Body of pancreas (tissue), 4 donors: ENCODE measurements around the gene NAP1L1. TPM values are rescaled to one million over a fixed set of nuclear protein-coding genes. Genes with fewer than 3 reads are reported as not detected.

Source experiments
- ATAC-seq: fragments of 150-250 bp; one replicate; pipeline ENCODE4 v1.9.1; 2016
- DNase-seq, 4 donors: peaks; one replicate each; pipeline ENCODE4 v3.0.0-alpha.2; 2019
- H3K27ac ChIP-seq, 4 donors: fragments of 200-600 bp; sonication (generic); 1 replicate in 3 of 4; 2 replicates in 1 of 4; pipeline versions ENCODE4 v1.5.1 to v1.6.1; 2016 to 2019; ENCODE audit warnings: mild to moderate bottlenecking in 1 of 4, mixed read lengths in 1 of 4, moderate library complexity in 1 of 4
- H3K27me3 ChIP-seq, 2 donors: fragments of 200-600 bp; sonication (generic); one replicate each; pipeline ENCODE4 v1.6.0; 2016; ENCODE audit warnings: mild to moderate bottlenecking in 1 of 2
- H3K36me3 ChIP-seq, 2 donors: fragments of 200-600 bp; sonication (generic); replicated peaks in 1 of 2; 2 replicates each; pipeline ENCODE4 v1.5.1; 2016; ENCODE audit warnings: low read depth in 2 of 2; ENCODE audit not compliant: insufficient read depth in 1 of 2
- H3K4me1 ChIP-seq: fragments of 200-600 bp; sonication (generic); one replicate; pipeline ENCODE4 v1.6.0; 2016
- H3K4me3 ChIP-seq, 2 donors: fragments of 200-600 bp; sonication (generic); 1 replicate in 1 of 2; 2 replicates in 1 of 2; pipeline ENCODE4 v1.5.1; 2016 to 2019
- H3K9me3 ChIP-seq, 3 donors: fragments of 200-600 bp; sonication (generic); 1 replicate in 2 of 3; 2 replicates in 1 of 3; pipeline ENCODE4 v1.5.1; 2016
- CTCF ChIP-seq, 7 experiments: fragments of 450-650 bp in 4 of 7; fragments of 200-600 bp in 3 of 7; sonication (generic) in 3 of 7; IDR thresholded peaks; one replicate each; pipeline ENCODE4 v1.5.1; 2016 to 2019; ENCODE audit warnings: antibody characterized with exemption in 7 of 7
- POLR2A ChIP-seq, 3 donors: fragments of 450-650 bp; IDR thresholded peaks; one replicate each; pipeline ENCODE4 v1.6.1; 2016; ENCODE audit warnings: antibody characterized with exemption in 3 of 3, mild to moderate bottlenecking in 2 of 3
- WGBS, 2 donors: methylation state at CpG; one replicate each; pipeline ENCODE4 v1.1.5; 2017; 5-methylcytosine and 5-hydroxymethylcytosine counted together
- intact Hi-C: fragments of 100-400 bp; cut with DNase I; formaldehyde crosslinking; loops from one replicate; pipeline ENCODE4 v1.15.1; 2023
- total RNA-seq, 2 donors: library from RNA; depleted of rRNA; stranded (reverse); fragments of >200 nt; gene quantifications; one replicate each; pipeline ENCODE4 v1.1.0, GENCODE V29; 2016

The NAP1L1 gene
- total RNA-seq, 2 donors from 2014 or later: 151 to 275 TPM

GRCh38 chr12:76020281-76020680 lies 64.2 kb downstream of the NAP1L1 start:
- no peak overlapping the region for H3K4me3 ChIP-seq
- no peaks in the 10 kb centered on the region for H3K27me3 ChIP-seq
- TF ChIP-seq CTCF (IDR thresholded peaks at IDR 0.05) (no peak), POLR2A (IDR thresholded peaks at IDR 0.05) (no peak)
- intact Hi-C loops: no loop called here
- ATAC-seq: peak; percentile 27
- H3K4me1 ChIP-seq: peaks cover 7% of the 10 kb centered on the region
- no peaks in the 10 kb centered on the region for H3K9me3 ChIP-seq
- peak in 1 of 4 donors; percentile 38 for DNase-seq
- no peaks in the 10 kb centered on the region for H3K36me3 ChIP-seq
- H3K27ac ChIP-seq: peak overlapping the region in 2 of 4 donors; percentile 19 to 61
- 68 to 87% methylated on average over 5 of the region's 5 CpGs for WGBS, 2 donors

- peaks cover 7% of the 10 kb centered on the region for H3K4me1 ChIP-seq
- intact Hi-C loops: no loop called here
- H3K9me3 ChIP-seq: no peaks in the 10 kb centered on the region
- no peaks in the 10 kb centered on the region for H3K36me3 ChIP-seq
- no peak for TF ChIP-seq POLR2A (IDR thresholded peaks at IDR 0.05)
- TF ChIP-seq CTCF (IDR thresholded peaks at IDR 0.05): no peak
- no peaks in the 10 kb centered on the region for H3K27me3 ChIP-seq
- H3K4me3 ChIP-seq: no peak overlapping the region
- WGBS, 2 donors: 64 to 70% methylated on average over 1 of the region's 1 CpG
- peak; percentile 37 for ATAC-seq
- DNase-seq: no peak
- H3K27ac ChIP-seq: no peak overlapping the region
Measured at GRCh38 chr12:76018672-76019071, 65.8 kb downstream of the NAP1L1 start.

- no peak for DNase-seq
- intact Hi-C loops: no loop called here
- no peak for ATAC-seq
Measured at GRCh38 chr12:76018111-76018510, 66.4 kb downstream of the NAP1L1 start.

GRCh38 chr12:76014007-76014406 lies 70.5 kb downstream of the NAP1L1 start:
- ATAC-seq (no peak), DNase-seq (no peak)
- H3K4me3 ChIP-seq: no peak overlapping the region
- TF ChIP-seq CTCF (IDR thresholded peaks at IDR 0.05) (no peak), POLR2A (IDR thresholded peaks at IDR 0.05) (no peak)
- peaks cover 5% of the 10 kb centered on the region for H3K4me1 ChIP-seq
- H3K9me3 ChIP-seq: no peaks in the 10 kb centered on the region
- 59 to 63% methylated on average over 6 to 8 of the region's 8 CpGs for WGBS, 2 donors
- H3K27me3 ChIP-seq: no peaks in the 10 kb centered on the region
- intact Hi-C loops: no loop called here
- H3K36me3 ChIP-seq: no peaks in the 10 kb centered on the region
- no peak overlapping the region for H3K27ac ChIP-seq

More at GRCh38 chr12:76018111-76018510, 66.4 kb downstream of the NAP1L1 start:
- Histone ChIP-seq H3K4me1 (peaks cover 7% of the 10 kb centered on the region), H3K36me3 (no peaks in the 10 kb centered on the region), H3K4me3 (no peak overlapping the region), H3K27ac (no peak overlapping the region), H3K9me3 (no peaks in the 10 kb centered on the region), H3K27me3 (no peaks in the 10 kb centered on the region)
- TF ChIP-seq POLR2A (IDR thresholded peaks at IDR 0.05): no peak
- TF ChIP-seq CTCF (IDR thresholded peaks at IDR 0.05): no peak
- WGBS, 2 donors: 71 to 76% methylated on average over 6 of the region's 6 CpGs

- Histone ChIP-seq H3K27ac (no peak overlapping the region), H3K27me3 (no peaks in the 10 kb centered on the region), H3K36me3 (no peaks in the 10 kb centered on the region), H3K9me3 (no peaks in the 10 kb centered on the region), H3K4me3 (no peak overlapping the region), H3K4me1 (peaks cover 5% of the 10 kb centered on the region)
- DNase-seq: no peak
- intact Hi-C loops: no loop called here
- 97% methylated on average over 4 of the region's 4 CpGs for WGBS, 2 donors
- no peak for ATAC-seq
- TF ChIP-seq CTCF (IDR thresholded peaks at IDR 0.05) (no peak), POLR2A (IDR thresholded peaks at IDR 0.05) (no peak)
Measured at GRCh38 chr12:76013603-76014002, 70.9 kb downstream of the NAP1L1 start.
